HFFc6 (cell line): ENCODE results near the gene MINAR1. TPM values are rescaled to one million over a fixed set of nuclear protein-coding genes. Genes with fewer than 3 reads are reported as not detected.

ENCODE experiments used
- DNase-seq: peaks from one replicate; pipeline ENCODE4 v3.0.0-alpha.2; 2018
- H3K27ac Mint-ChIP-seq: 2 replicates; pipeline ENCODE4 v1.8.0; 2020; ENCODE audit warnings: mild to moderate bottlenecking, mixed read lengths
- H3K27me3 Mint-ChIP-seq: 2 replicates; pipeline ENCODE4 v1.8.0; 2021; ENCODE audit warnings: mild to moderate bottlenecking, moderate library complexity, mixed read lengths; ENCODE audit not compliant: insufficient read depth
- H3K36me3 Mint-ChIP-seq: 2 replicates; pipeline ENCODE4 v1.8.0; 2021; ENCODE audit warnings: low read depth, mixed read lengths
- H3K4me1 Mint-ChIP-seq: 2 replicates; pipeline ENCODE4 v1.8.0; 2020; ENCODE audit warnings: low read depth, mixed read lengths
- H3K4me3 Mint-ChIP-seq: 2 replicates; pipeline ENCODE4 v1.8.0; 2020; ENCODE audit warnings: mild to moderate bottlenecking, moderate library complexity, mixed read lengths
- H3K9me3 Mint-ChIP-seq: 2 replicates; pipeline ENCODE4 v1.8.0; 2020; ENCODE audit warnings: mild to moderate bottlenecking, mixed read lengths
- total RNA-seq, 6 experiments: library from RNA; stranded (reverse); fragmentation: NEBNext Ultra II Directional; extraction: Animal tissue kit (Norgen Biotek cat#: 25700); gene quantifications; 2 replicates in 1 of 6; 3 replicates in 5 of 6; pipeline ENCODE4 v1.2.3, GENCODE V29; 2021
- TF ChIP-seq, protein P1 (sequence below): fragments of 200-600 bp; sonication (generic); IDR thresholded peaks from 2 replicates; pipeline ENCODE4 v1.5.0; 2021; ENCODE audit warnings: antibody characterized with exemption, mild to moderate bottlenecking

Gene MINAR1
- total RNA-seq, 6 experiments from 2014 or later, result 0.35 to 0.62 (median 0.52) TPM

GRCh38 chr15:79452244-79453051 is 20.3 kb downstream of the MINAR1 start:
- TF ChIP-seq, protein P1, sequence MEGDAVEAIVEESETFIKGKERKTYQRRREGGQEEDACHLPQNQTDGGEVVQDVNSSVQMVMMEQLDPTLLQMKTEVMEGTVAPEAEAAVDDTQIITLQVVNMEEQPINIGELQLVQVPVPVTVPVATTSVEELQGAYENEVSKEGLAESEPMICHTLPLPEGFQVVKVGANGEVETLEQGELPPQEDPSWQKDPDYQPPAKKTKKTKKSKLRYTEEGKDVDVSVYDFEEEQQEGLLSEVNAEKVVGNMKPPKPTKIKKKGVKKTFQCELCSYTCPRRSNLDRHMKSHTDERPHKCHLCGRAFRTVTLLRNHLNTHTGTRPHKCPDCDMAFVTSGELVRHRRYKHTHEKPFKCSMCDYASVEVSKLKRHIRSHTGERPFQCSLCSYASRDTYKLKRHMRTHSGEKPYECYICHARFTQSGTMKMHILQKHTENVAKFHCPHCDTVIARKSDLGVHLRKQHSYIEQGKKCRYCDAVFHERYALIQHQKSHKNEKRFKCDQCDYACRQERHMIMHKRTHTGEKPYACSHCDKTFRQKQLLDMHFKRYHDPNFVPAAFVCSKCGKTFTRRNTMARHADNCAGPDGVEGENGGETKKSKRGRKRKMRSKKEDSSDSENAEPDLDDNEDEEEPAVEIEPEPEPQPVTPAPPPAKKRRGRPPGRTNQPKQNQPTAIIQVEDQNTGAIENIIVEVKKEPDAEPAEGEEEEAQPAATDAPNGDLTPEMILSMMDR, result no peak
- no peak for DNase-seq
- Mint-ChIP-seq H3K9me3 (no peaks in the 10 kb centered on the region), H3K36me3 (no peaks in the 10 kb centered on the region), H3K4me3 (no peak overlapping the region), H3K27ac (no peak overlapping the region), H3K27me3 (no peaks in the 10 kb centered on the region; the same call in 1 of the 2 replicates), H3K4me1 (no peaks in the 10 kb centered on the region)

- Mint-ChIP-seq H3K27ac (no peak overlapping the region), H3K4me1 (no peaks in the 10 kb centered on the region), H3K4me3 (no peak overlapping the region), H3K9me3 (no peaks in the 10 kb centered on the region), H3K36me3 (no peaks in the 10 kb centered on the region), H3K27me3 (no peaks in the 10 kb centered on the region; the same call in 1 of the 2 replicates)
- TF ChIP-seq, protein P1, result no peak
- no peak for DNase-seq
These were observed 21.3 kb downstream of the MINAR1 start for GRCh38 chr15:79453446-79453845.

- no peak for DNase-seq
- Mint-ChIP-seq H3K36me3 (no peaks in the 10 kb centered on the region), H3K27ac (no peak overlapping the region), H3K4me3 (no peak overlapping the region), H3K27me3 (no peaks in the 10 kb centered on the region; the same call in 1 of the 2 replicates), H3K9me3 (no peaks in the 10 kb centered on the region), H3K4me1 (no peaks in the 10 kb centered on the region)
- TF ChIP-seq, protein P1, result no peak
These were observed 21.9 kb downstream of the MINAR1 start for GRCh38 chr15:79454063-79454462.

- TF ChIP-seq, protein P1, result no peak
- Mint-ChIP-seq H3K27me3 (no peaks in the 10 kb centered on the region; the same call in 1 of the 2 replicates), H3K4me3 (no peak overlapping the region), H3K36me3 (no peaks in the 10 kb centered on the region), H3K9me3 (no peaks in the 10 kb centered on the region), H3K4me1 (no peaks in the 10 kb centered on the region), H3K27ac (no peak overlapping the region)
- no peak for DNase-seq
These were observed 23.2 kb downstream of the MINAR1 start for GRCh38 chr15:79455361-79455760.

DNA sequence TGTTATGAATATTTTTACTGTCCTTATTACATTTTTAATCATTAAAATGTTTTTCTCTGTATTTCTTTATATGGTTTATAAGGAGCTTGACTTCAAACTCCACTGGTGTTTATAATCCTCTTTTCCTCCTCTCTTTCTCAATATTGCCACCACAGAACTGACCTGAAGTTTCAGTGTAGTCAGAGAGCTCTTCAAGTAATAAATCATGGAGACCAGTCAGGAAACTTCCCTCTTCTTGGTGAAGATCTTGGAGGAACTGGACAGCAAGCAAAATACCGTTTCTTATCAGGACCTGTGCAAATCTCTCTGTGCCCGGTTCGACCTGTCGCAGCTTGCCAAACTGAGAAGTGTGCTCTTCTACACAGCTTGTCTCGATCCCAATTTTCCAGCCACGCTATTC is 23.8 kb downstream of the MINAR1 start:
- Mint-ChIP-seq H3K27me3 (no peaks in the 10 kb centered on the region; the same call in 1 of the 2 replicates), H3K4me3 (no peak overlapping the region), H3K4me1 (no peaks in the 10 kb centered on the region), H3K27ac (no peak overlapping the region), H3K36me3 (no peaks in the 10 kb centered on the region), H3K9me3 (no peaks in the 10 kb centered on the region)
- no peak for DNase-seq
- TF ChIP-seq, protein P1, result no peak
